Neural cell (in vitro differentiated cells): ENCODE results near the gene RSPH1. TPM values are rescaled to one million over a fixed set of nuclear protein-coding genes. Genes with fewer than 3 reads are reported as not detected.

Experiments used
- H2AFZ ChIP-seq: fragments of 200-600, 300-800 bp; sonication (generic), shearing (Covaris generic); 2 replicates; pipeline ENCODE4 v1.6.0; 2014; ENCODE audit warnings: low read depth, mild to moderate bottlenecking, antibody characterized with exemption, low read length, moderate library complexity
- H3F3A ChIP-seq: fragments of 200-600 bp; shearing (Covaris generic); 2 replicates; pipeline ENCODE4 v1.6.1; 2016; ENCODE audit warnings: mild to moderate bottlenecking, moderate library complexity, mixed read lengths, antibody characterized with exemption, low read length; ENCODE audit not compliant: insufficient read depth, poor library complexity, severe bottlenecking
- H3K27ac ChIP-seq: fragments of 200-600, 300-800 bp; sonication (generic), shearing (Covaris generic); 2 replicates; pipeline ENCODE4 v1.5.1; 2014; ENCODE audit warnings: mild to moderate bottlenecking, low read length, moderate library complexity
- H3K27me3 ChIP-seq: fragments of 300-800, 200-600 bp; sonication (generic), shearing (Covaris generic); 2 replicates; pipeline ENCODE4 v1.6.0; 2014; ENCODE audit warnings: mild to moderate bottlenecking, low read depth, low read length, moderate library complexity; ENCODE audit not compliant: insufficient read depth
- H3K36me3 ChIP-seq: fragments of 300-800, 200-600 bp; sonication (generic), shearing (Covaris generic); 2 replicates; pipeline ENCODE4 v1.5.1; 2014; ENCODE audit warnings: mild to moderate bottlenecking, antibody characterized with exemption, low read length, moderate library complexity; ENCODE audit not compliant: insufficient read depth
- H3K4me2 ChIP-seq: fragments of 300-800, 200-600 bp; sonication (generic), shearing (Covaris generic); 2 replicates; pipeline ENCODE4 v1.6.0; 2014; ENCODE audit warnings: mild to moderate bottlenecking, low read length
- H3K4me3 ChIP-seq: fragments of 300-800, 200-600 bp; sonication (generic), shearing (Covaris generic); 2 replicates; pipeline ENCODE4 v1.5.1; 2014; ENCODE audit warnings: mild to moderate bottlenecking, low read length, moderate library complexity
- H3K79me2 ChIP-seq: fragments of 200-600 bp; shearing (Covaris generic); replicated peaks from 2 replicates; pipeline ENCODE4 v1.6.0; 2014; ENCODE audit warnings: mild to moderate bottlenecking, low read length, moderate library complexity; ENCODE audit not compliant: insufficient read depth
- H3K9ac ChIP-seq: fragments of 300-800, 200-600 bp; sonication (generic), shearing (Covaris generic); 2 replicates; pipeline ENCODE4 v1.6.1; 2016; ENCODE audit warnings: mild to moderate bottlenecking, low read length, mixed read lengths
- H3K9me2 ChIP-seq: fragments of 200-600 bp; shearing (Covaris generic); 2 replicates; pipeline ENCODE4 v1.6.1; 2016; ENCODE audit warnings: mild to moderate bottlenecking, low read length, mixed read lengths; ENCODE audit not compliant: insufficient read depth
- H3K9me3 ChIP-seq: fragments of 200-600, 300-800 bp; sonication (generic), shearing (Covaris generic); 2 replicates; pipeline ENCODE4 v1.6.1; 2016; ENCODE audit warnings: mild to moderate bottlenecking, mixed run types, low read length, moderate library complexity, mixed read lengths
- H4K20me1 ChIP-seq: fragments of 200-600 bp; shearing (Covaris generic); 2 replicates; pipeline ENCODE4 v1.6.1; 2016; ENCODE audit warnings: mild to moderate bottlenecking, mixed run types; ENCODE audit not compliant: insufficient read depth
- EP300 ChIP-seq: fragments of 450-650 bp; conservative IDR thresholded peaks from 2 replicates; pipeline ENCODE4 v1.6.1; 2014; ENCODE audit warnings: antibody characterized with exemption, mild to moderate bottlenecking, moderate library complexity; ENCODE audit not compliant: poor library complexity, severe bottlenecking
- EZH2 ChIP-seq: fragments of 200-600, 300-800 bp; shearing (Covaris generic), sonication (generic); IDR thresholded peaks from 2 replicates; pipeline ENCODE4 v1.6.1; 2014; ENCODE audit warnings: antibody characterized with exemption, low read length, borderline replicate concordance, mild to moderate bottlenecking; ENCODE audit not compliant: insufficient read depth, poor library complexity, severe bottlenecking
- MXI1 ChIP-seq: fragments of 450-650 bp; conservative IDR thresholded peaks from 2 replicates; pipeline ENCODE4 v1.6.1; 2014; ENCODE audit warnings: antibody characterized with exemption, mild to moderate bottlenecking; ENCODE audit not compliant: poor library complexity, severe bottlenecking
- POLR2AphosphoS5 ChIP-seq: IDR thresholded peaks from 2 replicates; pipeline ENCODE4 v1.6.1; 2012
- RAD21 ChIP-seq: fragments of 450-650 bp; conservative IDR thresholded peaks from 2 replicates; pipeline ENCODE4 v1.6.1; 2014; ENCODE audit warnings: antibody characterized with exemption, mild to moderate bottlenecking, moderate library complexity
- REST ChIP-seq: IDR thresholded peaks from 2 replicates; pipeline ENCODE4 v1.6.1; 2012; ENCODE audit warnings: borderline replicate concordance
- SMC3 ChIP-seq: fragments of 450-650 bp; conservative IDR thresholded peaks from 2 replicates; pipeline ENCODE4 v1.6.1; 2014; ENCODE audit warnings: antibody characterized with exemption, mild to moderate bottlenecking, moderate library complexity; ENCODE audit not compliant: poor library complexity
- TAF1 ChIP-seq: IDR thresholded peaks from 2 replicates; pipeline ENCODE4 v1.6.1; 2012; ENCODE audit warnings: low read depth
- polyA plus RNA-seq: library from polyadenylated mRNA; depleted of rRNA; stranded (reverse); fragments of >200 nt; gene quantifications from 2 replicates; pipeline ENCODE4 v1.2.3, GENCODE V29; 2014
- TF ChIP-seq, protein P1 (sequence below): fragments of 450-650 bp; IDR thresholded peaks from 2 replicates; pipeline ENCODE4 v1.5.1; 2014; ENCODE audit warnings: antibody characterized with exemption, mild to moderate bottlenecking, moderate library complexity; ENCODE audit not compliant: poor library complexity, severe bottlenecking

Gene RSPH1
- polyA plus RNA-seq, 1 donor from 2014 or later = 1.3 TPM

DNA sequence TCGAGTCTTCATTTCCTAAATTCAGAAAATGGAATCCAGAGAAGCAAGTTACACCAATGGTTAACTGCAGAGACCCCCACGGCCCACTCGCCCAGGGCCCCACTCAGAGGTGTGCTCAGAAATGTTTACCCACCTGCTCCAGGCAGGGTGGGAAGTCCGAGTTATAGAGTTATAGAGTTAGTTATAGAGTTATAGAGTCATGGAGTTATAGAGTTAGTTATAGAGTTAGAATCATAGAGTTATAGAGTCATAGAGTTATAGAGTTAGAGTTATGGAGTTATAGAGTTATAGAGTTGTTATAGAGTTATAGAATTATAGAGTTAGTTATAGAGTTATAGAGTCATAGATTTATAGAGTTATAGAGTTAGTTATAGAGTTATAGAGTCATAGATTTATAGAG lies 60.6 kb downstream of the RSPH1 start:
- peaks cover 12% of the 10 kb centered on the region for H3K9me3 ChIP-seq
- H3K9me2 ChIP-seq = no peaks in the 10 kb centered on the region
- no peak overlapping the region for H3K4me3 ChIP-seq
- H3K4me2 ChIP-seq = no peak overlapping the region
- H2AFZ ChIP-seq = no peak overlapping the region
- TF ChIP-seq EZH2 (no peak), EP300 (no peak)
- TF ChIP-seq, protein P1, sequence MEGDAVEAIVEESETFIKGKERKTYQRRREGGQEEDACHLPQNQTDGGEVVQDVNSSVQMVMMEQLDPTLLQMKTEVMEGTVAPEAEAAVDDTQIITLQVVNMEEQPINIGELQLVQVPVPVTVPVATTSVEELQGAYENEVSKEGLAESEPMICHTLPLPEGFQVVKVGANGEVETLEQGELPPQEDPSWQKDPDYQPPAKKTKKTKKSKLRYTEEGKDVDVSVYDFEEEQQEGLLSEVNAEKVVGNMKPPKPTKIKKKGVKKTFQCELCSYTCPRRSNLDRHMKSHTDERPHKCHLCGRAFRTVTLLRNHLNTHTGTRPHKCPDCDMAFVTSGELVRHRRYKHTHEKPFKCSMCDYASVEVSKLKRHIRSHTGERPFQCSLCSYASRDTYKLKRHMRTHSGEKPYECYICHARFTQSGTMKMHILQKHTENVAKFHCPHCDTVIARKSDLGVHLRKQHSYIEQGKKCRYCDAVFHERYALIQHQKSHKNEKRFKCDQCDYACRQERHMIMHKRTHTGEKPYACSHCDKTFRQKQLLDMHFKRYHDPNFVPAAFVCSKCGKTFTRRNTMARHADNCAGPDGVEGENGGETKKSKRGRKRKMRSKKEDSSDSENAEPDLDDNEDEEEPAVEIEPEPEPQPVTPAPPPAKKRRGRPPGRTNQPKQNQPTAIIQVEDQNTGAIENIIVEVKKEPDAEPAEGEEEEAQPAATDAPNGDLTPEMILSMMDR = no peak
- no peaks in the 10 kb centered on the region for H3K27me3 ChIP-seq
- H3K9ac ChIP-seq = no peak overlapping the region
- no peaks in the 10 kb centered on the region for H3F3A ChIP-seq
- H3K36me3 ChIP-seq = no peaks in the 10 kb centered on the region
- no peak overlapping the region for H3K27ac ChIP-seq
- H3K79me2 ChIP-seq = no peaks in the 10 kb centered on the region
- no peaks in the 10 kb centered on the region for H4K20me1 ChIP-seq

- H3K36me3 ChIP-seq = no peaks in the 10 kb centered on the region
- H3K9me3 ChIP-seq = peaks cover 12% of the 10 kb centered on the region
- no peak overlapping the region for H3K27ac ChIP-seq
- no peak overlapping the region for H3K4me3 ChIP-seq
- no peak for TF ChIP-seq MXI1
- TF ChIP-seq RAD21 = no peak
- no peak for TF ChIP-seq EZH2
- TF ChIP-seq, protein P1 = no peak
- TF ChIP-seq TAF1 = no peak
- TF ChIP-seq SMC3 = no peak
- no peak for TF ChIP-seq POLR2AphosphoS5
- TF ChIP-seq REST = no peak
- TF ChIP-seq EP300 = no peak
- H4K20me1 ChIP-seq = no peaks in the 10 kb centered on the region
- H2AFZ ChIP-seq = no peak overlapping the region
- no peaks in the 10 kb centered on the region for H3K9me2 ChIP-seq
- H3K9ac ChIP-seq = no peak overlapping the region
- H3K27me3 ChIP-seq = no peaks in the 10 kb centered on the region
- H3K4me2 ChIP-seq = no peak overlapping the region
- no peaks in the 10 kb centered on the region for H3F3A ChIP-seq
- no peaks in the 10 kb centered on the region for H3K79me2 ChIP-seq
These were observed 61.1 kb downstream of the RSPH1 start for GRCh38 chr21:42434884-42435283.
